T-helper 9 cell (primary cell): ENCODE measurements around the gene PRR16.

Source experiments
- DNase-seq: peaks from one replicate; pipeline ENCODE4 v3.0.0-alpha.2; 2020

Gene PRR16

DNA sequence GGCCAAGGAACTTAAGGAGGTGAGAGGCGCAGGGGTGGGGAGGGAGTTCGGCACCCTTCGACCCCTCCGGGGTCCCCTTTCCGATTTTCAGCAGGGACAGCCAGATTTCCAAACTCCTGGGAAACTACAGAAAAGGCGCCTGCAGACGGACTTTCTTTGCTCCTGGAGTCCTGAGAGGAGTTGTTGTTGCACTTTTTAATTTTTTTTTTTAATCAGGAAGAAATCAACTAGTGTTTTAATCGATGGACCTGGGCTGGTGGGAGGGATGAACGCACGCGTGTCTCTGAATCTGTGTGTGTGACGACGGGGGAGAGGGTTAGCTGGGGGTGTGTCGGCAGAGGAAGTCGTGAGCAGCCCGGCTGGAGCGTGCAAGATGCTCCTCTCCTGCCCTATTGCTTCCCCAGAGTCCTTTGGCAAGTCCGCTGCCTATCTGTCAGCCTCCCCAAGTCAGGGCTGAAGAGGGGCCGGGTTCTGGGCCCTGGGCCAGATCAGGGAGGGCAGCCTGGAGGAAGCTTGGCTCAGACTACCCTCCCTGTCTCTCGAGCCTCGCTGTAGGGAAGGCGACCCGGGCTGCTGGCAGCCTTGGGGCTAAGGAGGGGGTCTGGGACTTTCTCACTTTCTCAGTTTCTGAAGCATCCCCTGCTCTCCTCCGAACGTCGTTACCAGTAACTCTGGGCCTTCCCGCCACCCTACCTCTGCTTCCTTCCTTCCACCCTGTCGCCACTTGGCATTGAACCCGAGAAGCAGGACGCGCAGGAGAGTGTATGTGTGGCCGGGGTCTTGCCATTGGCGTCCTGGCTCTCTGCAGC, 731 bp downstream of the PRR16 start:
- DNase-seq, result no peak

DNA sequence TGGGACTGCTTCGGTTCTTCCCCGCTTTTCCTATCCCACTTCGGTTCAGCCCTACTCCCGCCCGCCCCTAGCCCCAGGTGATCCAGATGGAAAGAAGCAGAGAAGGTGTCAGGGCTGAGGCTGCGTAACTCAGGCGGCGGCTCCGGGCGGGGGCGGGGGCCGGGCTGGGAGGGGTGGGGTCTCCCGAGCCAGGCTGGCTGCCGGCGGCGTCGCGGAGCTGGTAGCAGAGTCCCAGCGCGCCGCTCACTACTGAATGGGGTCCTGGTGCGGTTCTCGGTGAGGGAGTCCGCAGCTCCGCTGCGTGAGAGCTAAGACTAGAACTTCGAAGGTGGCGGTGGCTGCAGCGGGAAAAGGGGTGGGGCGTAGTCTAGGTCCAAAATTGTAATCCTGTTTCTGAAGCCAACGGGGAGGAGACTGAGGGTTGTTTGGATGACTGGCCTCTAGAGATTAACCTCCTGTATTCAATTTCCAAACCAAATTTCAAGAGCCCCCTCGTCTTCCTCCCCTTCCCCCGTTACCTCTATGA, 1.4 kb downstream of the PRR16 start:
- DNase-seq, result no peak

DNA sequence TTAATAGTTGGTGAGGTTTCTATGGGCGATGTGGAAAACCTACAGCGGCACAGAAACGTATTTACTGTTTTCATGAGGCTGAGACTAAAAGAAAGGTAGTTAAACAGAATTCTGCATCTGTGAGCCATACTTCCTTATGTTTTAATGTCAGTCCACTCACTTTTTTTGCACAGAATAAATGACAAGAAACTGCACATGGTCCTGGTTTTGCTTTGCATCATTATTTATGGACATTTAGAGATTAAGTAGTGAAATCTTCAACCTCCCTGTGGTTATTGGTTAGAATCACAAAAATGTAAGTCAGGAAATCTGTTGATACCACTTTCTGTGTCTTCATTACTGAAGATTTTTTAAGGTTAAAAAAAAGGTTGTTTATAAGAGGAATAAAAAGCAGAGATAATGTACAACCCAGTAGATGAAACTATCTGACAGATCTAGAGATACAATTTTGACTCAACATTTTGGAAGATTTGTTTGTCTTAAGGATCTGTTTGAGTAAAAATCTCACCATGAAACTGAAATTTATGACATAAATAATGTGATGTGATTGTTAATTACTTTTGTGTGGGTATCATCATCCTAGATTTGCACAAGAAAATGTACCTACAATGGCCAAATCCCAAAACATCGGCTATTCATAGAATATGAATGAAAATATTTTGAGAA, 2.4 kb downstream of the PRR16 start:
- DNase-seq, result no peak

DNA sequence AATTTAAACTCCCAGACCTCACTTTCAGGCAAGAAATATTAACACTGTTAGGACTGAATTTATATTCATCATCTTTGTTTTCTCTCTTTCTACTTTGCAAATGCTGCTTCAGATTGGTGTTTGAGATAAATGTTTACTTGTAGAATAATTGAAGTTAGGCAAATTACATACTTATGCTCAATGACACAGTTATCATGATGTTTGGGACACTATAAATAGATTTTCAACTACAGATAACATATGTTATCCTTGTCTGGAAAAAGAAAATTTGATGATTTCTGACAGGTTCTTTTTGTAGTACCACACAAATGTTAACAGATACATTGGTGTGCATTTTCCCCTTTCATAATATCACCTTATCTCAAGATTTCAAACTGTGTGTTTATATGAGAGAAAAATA, 7.9 kb downstream of the PRR16 start:
- no peak for DNase-seq

DNA sequence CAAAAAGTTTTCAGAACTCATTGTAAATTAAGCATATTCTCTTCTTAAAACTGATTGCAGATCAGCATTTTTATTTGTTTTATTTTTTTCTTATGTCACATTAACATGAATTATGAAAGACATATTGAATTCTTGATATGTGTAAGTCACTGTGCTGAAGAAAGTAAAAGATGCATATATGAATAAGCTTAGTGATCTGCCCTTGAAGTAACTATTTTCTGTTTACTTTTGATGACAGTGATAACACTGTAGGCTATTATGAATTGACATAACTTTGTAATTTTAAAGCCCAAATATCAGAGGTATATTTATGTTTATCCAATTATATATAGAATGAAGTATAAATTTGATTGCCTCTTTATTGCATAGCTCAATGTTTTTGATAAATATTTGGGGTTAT, 8.8 kb downstream of the PRR16 start:
- no peak for DNase-seq

DNA sequence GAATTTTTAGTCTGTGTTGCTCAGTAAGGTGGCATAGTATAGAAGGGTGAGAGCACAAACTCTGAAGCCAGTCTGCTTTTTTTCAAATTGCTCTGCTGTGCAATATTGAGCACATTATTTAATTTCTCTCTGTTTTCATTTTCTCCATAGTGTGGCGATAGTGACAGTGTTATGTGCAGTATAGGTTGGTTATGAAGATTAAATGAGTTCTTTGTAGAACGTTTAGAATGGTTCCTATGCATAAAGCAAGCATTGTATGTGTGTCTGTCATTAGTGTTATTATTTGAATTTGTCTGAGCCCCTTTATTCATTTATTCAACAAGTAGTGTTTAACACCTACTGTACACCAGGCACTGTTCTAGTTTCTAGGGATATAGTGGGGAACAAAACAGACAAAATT, 9.2 kb downstream of the PRR16 start:
- DNase-seq, result no peak

DNA sequence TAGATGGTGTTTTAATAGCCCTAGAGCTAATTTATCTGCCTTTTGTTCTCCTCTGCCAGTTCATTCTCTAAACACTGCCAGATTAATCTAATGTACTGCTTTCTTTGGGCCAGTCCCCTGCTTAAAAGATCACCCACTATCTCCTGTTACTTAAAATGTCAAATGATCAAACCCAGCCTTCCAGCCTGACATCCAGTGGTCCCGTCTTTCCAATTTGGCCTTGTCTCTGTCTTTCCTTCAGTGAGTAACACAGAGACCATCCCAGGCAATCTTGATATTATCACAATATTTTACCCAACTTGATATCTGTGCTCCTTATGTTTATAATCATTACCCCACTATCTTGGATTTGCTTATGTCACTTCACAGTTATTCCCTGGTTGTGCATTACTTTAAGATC, 12.0 kb downstream of the PRR16 start:
- no peak for DNase-seq

DNA sequence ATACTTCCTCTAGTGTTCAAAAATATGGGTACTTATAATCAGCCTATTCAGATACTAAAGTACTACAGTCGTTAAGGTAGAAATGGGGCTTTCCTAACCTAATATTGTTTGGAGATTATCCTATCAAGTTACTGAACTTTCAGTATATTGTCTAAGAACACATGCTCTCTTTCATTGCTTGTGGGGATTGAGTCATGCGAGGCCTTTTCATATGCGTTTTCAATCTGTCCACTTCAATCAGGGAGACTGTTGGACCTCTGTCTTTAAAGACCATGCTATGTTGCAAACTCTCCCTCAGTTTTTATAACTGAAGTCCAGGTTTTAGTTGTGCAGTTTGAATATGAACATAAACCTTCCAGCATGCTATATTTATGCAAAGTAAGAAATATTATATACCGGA, 15.0 kb downstream of the PRR16 start:
- DNase-seq, result no peak

DNA sequence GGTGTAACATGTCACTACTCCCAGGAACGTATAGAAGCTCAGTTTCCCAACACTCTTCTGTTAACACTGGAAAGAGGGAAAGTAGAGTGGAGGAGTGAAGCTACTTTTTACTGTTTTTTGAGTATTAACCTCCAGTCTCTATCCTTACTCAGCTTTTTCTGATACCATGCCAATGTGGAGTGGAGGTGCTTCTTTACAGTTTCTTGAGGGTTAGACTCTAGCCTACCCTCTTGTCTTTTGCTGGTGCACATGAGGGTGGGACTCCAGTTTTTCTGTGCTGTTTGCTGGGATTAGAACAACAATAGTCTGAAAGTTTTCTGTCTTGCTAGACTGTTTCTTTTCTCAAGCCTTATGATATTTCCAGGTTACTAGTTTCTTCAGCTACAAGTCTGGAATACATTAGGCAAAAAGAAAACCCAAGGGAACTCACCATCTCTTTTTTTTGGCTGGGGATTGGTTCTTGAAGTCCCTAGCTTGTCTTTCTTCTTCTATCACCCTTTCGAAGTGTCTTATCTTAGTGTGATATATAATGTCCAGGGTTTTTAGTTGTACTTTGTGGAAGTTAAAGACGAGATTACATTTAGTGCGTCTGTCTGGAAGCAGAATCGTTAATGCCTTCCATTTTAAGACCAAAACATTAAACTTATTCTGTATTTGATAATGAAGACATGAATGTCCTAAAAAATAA, 35.9 kb downstream of the PRR16 start:
- DNase-seq, result no peak

DNA sequence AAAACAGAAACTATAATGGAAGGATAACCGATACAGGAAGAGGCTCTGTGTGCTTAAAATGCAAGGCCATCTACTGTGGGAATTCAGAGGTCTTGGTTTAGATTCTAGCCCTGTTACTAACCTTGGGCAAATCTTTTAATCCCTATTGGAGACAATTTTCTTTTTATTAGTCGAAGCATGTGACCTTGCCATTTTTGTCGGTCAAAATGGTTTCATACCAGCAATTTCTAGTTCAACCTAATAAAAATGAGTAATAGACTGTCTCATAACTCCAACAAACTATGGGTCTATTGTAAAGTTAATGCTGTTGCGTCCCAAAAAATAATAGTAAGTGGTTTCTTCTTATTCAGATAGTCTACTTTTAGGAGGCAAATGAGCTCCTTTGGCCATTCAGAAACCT, 38.4 kb downstream of the PRR16 start:
- DNase-seq, result no peak

DNA sequence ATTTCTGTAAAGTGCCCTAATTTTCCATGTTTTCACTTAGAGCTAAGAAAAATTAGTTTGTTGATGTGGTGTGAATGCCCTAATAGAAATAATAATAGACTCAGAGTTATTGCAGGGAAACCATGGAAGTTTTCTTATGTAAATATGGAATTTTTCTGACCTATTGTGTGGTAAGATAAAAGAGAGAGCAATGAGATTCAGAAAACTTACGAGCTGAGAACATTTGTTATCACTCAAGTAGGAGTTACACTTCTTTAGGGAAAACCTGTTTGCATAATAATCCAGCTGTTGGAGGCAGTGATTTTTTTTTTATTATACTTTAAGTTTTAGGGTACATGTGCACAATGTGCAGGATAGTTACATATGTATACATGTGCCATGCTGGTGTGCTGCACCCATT, 39.2 kb downstream of the PRR16 start:
- no peak for DNase-seq

DNA sequence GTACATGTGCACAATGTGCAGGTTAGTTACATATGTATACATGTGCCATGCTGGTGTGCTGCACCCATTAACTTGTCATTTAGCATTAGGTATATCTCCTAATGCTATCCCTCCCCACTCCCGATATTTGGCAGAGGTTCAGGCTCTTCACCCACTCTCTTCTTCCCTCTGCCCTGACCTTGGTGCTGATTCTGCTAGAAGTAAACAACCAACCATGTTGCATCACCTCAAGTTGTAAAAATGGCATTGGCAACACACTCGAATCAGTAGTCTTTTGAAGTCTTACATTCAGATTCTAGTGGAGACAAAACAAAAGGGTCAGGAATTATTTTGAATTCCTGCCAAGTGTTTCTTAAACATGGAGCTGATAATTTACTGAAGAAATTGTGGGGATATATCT, 40.0 kb downstream of the PRR16 start:
- no peak for DNase-seq

DNA sequence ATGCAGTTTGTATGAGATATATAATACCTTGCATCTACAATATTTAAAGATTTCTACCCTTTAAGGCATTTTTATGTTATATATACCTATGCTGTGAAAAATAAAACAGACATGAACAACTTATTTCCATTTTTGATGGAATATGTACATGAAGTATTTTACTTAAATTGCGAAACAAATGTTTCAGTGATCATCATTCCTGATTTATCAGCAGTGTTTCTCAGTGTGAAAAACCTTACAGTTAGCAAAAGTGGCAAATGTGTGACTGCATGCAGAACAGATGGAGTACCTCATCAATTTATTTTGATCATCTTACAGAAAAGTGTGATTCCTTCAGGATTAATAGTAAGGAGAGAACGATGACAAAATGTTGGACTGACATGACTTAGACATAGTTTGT, 43.1 kb downstream of the PRR16 start:
- DNase-seq, result no peak

DNA sequence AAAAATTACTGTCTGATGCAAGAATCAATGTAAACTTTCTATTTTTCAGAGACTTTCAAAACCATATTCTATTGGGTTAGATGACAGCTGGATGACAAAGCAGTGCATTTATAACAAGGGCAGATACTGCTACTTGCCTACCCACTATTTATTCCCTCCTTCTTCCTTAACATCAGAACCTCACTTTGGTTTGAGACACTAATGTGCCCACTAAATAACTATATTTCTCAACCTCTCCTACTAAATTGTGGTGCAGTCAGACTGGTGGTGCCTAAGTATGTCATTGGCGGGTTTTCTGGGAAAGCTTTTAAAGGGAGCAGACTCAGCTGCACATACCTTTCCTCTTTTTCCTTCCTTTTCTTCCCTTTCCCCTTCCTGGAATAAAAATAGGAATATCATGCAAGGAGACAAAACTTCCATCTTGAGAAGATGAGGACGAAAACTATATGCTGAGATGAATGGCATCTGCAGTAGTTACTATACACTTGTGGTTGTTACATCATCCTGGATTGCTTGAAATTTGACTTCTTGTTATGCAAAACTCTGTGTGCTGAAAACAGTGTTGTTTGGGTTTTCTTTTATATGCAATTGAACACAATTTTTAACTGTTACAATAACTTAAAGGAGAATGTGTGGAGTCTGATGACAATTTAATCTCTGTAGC, 43.8 kb downstream of the PRR16 start:
- no peak for DNase-seq

DNA sequence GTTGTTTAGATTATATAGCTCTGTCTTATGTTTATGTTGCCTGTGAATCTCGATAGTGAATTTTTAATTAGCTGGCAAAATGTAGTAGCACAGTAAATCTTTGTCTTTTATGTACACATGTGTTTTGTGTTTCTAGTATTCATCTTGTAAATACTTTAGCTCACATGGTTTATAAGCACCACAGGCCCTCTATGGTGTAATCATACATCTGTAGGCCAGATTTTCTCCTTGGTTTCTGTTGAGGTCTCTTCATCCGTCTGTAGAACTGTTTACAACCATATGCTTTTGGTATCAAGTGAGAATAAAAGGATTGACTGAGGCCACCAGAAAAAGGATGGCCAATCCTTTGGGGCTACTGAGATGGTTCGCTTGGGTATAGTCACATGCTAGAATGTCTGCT, 45.0 kb downstream of the PRR16 start:
- DNase-seq, result no peak

DNA sequence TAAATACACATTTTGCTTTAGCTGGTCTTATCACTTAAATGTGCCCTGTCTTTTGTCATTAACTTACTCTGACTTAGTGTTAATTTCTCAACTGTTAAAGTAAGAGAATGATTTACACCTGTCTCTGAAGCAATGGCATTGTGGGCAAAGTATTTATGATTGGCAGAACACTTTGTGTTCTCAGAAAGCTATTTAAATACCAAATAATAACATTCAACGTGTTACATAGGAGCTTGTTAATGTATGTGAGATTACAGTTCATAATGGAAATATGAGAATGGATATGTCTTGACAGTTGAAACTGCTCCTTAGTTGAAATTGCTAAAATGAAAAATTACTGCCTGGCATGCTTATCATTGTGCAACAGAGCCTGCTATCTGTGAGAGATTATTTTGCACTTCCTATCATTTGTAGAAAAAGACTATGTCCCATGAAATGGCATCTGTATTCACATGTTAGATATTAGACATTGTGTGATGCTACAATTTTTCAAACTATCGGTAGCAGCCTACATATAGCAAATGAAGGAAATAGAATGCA, 46.1 kb downstream of the PRR16 start:
- no peak for DNase-seq

DNA sequence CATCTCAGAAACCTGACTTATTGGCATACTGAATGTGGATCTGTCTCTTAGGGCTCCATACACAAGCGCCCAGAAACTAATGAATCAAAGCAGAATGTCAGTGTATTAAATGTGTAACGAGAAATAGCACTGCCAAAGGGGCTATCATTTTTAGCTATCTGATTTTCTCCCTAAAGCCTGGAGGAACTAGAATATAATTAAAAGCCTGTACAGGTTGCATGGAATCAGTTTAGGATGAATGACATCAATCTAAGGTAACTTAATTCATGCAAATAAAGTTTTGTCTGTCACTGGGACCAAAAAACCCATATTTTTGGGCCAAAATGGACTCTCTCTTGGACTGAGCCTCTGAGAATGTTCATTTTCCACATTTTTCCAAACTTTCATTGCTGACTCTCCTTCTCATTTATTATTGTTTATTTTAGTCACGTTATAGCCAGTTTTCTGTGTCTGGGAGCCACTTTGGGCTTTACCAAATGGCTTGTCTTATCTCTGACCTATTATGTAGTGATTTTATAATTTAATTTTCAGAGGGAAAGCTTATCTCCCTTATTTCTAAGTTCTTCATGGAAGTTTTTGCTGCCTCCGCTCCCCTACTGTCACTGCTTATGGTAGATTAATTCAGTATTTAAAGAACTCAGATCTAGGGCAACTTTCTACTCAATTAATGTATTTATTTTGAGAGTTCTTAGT, 47.0 kb downstream of the PRR16 start:
- DNase-seq, result no peak

DNA sequence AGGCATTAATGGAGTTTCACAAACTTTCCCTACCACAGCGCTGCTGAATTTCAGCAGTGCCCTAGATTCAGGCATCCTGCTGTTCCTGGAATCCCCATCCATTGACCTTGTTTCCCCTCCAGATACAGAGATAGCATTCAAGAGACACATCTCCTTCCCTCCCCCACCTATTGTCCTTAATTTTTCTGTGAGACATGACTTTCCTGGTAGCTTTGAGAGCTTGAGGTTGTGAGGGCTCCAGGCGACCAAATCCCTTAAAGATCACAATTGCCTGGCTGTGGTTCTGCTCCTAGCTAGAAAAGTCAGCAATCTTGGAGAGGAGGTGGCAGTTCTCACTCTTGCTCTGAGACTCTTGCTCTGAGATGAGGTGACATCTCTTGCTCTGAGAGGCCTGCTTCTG, 48.0 kb downstream of the PRR16 start:
- no peak for DNase-seq

DNA sequence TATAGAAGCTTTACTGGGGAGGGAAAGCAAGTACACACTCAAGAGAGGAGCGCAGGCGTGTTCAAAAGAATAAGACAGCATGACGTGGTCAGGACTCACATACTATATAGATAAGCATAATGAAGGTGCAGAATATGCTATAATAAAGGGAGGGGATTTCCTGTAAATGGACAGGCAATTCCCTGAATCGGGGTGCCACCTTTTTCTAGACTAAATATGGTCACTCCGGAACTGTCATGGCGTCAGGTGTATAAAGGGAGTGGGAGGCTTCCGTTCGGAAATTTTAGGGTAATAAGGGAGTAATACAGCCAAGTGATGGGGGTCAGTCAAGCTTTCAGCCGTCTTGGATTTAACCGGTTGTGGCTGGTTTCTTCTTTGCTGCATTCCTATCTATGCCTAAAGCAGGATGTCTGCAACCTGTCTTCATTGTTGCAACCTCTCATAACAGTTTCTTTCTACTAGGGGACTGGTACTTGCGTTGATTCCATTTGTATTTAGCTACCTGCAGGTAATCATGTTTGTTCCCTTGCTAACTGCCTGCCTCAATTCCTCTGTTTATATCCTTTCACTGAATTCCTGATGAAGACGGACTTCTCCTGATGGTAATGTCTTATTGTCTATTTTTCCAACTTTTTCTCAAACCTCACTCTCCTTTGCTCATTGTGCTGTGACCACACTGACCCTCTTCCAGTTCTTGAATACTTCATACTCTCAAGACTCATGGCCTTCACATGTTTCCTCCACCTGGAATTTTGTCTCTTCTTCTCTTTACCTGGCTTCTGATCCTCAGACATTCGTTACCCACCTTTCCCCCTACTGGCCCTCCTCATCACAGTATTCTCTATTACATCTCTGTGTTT, 48.9 kb downstream of the PRR16 start:
- DNase-seq, result no peak

DNA sequence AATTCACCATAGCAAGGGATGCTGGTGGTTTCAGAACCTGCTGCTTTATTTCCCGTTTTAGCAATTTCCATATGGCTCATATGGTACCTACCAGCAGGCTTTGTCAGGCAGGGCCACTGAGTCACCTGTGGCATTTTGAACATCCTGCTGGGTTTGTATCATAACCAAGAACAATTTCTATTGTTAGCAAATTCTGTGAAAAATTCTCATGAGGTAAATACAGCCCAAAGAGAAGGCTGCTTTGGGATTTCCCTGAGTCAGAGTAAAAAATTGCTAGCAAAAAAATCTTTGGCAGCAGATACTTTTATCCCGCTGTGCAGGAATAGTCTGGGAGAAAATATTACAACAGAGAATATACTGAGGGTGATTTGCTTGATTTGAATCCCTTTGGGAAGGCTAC, 52.7 kb downstream of the PRR16 start:
- no peak for DNase-seq

DNA sequence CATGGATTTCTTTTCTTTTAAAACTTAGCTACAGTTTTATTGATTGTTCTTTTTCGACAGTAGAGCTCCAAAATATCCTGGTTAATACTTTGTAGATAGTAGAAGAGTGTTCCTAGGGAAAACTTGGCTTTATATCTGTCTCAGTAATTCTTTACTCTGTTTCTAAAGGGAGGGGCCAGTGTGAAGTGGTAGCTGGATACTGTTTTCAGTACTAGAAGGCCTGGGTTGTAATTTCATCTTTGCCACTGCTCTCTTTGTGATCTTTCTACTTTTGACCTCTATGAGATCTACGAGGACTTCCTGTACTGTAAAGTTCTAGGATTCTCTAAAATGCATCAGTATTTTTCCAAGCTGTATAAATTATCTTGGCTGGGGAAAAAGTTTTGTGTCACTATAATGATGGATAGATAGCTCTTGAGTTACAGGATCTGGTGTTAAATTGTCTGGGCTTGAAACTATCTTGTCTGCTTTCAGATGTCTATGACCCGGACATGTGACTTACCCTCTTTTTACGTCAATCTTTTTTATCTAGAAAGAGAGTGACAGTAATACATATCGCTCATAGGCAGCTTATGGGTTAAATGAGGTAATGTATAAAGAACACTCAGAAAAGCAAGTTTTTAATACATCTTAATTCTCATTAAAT, 53.6 kb downstream of the PRR16 start:
- no peak for DNase-seq
